Posterior vena cava (tissue), 2 donors: ENCODE measurements around the gene MGAT5. TPM values are rescaled to one million over a fixed set of nuclear protein-coding genes. Genes with fewer than 3 reads are reported as not detected.

Experiments used
- DNase-seq: peaks from one replicate; pipeline ENCODE4 v3.0.0-alpha.2; 2020; ENCODE audit warnings: low spot score
- intact Hi-C, 2 donors: fragments of 100-400 bp; cut with DNase I; formaldehyde crosslinking; loops; one replicate each; pipeline versions ENCODE4 v1.14.1 to v1.14.2; 2022 to 2023
- total RNA-seq, 2 donors: library from RNA; stranded (reverse); fragmentation: NEBNext Ultra II Directional; extraction: Animal tissue kit (Norgen Biotek cat#: 25700); gene quantifications; one replicate each; pipeline ENCODE4 v1.2.1, GENCODE V29; 2021
- donor health status: DM: yes; HTN: yes; CAD: no.
- donor health status: DM: yes; HTN: yes; CAD: no.

MGAT5 gene
- total RNA-seq, 2 donors from 2014 or later = 41.7 to 42.8 TPM

- no peak for DNase-seq
- intact Hi-C loops = no loop called here
These were observed 61.6 kb downstream of the MGAT5 start for GRCh38 chr2:134315471-134315870.

DNA sequence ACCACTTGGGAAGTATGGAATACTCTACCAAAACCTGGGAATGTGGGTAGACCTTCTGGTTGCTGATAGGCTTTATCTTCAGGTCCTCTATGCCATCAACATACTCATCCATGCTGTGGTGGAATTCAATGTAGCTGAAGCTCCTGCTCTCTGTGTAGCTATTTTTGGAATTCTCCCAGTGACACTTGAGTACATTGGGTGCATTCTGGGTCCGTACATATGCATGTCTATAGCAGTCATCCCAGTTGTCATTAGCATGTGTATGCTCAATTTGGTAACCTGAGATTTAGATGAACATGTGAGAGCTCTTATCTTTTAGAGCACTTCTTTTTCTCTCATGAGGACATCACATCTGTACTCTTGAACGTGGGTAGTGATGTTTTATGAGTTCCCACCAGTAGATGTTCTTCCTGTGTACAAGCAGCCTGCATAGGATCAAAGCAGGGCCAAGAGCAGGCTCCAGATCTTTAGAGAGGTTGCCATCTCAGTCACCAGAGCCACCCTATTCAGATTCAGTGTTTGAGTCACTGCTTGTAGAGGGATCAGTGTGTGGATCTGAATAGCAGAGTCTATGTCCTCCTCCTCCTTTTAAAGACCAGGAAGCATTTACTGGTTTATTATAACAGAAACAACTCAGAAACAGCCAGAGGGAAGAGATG lies 65.9 kb downstream of the MGAT5 start:
- intact Hi-C loops = no loop called here
- no peak for DNase-seq

DNA sequence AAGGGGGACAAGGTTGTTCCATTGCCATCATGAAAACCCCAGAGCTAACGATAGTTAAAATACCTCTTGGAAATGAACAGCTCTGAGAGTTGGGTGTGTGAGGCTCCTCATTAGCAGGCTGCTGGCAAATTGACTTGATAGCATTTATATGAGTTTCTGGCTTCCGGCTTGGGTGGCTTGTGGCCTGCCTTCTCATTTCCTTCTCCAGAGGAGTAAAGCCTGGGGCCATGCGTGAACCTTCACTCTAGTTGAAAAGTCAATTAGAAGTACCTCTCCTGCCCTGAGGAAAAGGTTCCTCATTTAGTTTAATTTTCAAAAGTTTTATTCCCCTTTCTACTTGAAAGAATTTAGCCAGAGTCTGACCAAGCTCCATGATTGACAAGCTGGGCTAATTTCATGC lies 67.1 kb downstream of the MGAT5 start:
- intact Hi-C loops = no loop called here
- DNase-seq = no peak

- DNase-seq = no peak
- intact Hi-C loops = loop anchor here in 1 of 2 donors (2.0 kb wide), 1 partner anchor 17 kb away; no protein-coding TSS in a partner anchor
These were observed 69.9 kb downstream of the MGAT5 start for GRCh38 chr2:134323777-134324176.

DNA sequence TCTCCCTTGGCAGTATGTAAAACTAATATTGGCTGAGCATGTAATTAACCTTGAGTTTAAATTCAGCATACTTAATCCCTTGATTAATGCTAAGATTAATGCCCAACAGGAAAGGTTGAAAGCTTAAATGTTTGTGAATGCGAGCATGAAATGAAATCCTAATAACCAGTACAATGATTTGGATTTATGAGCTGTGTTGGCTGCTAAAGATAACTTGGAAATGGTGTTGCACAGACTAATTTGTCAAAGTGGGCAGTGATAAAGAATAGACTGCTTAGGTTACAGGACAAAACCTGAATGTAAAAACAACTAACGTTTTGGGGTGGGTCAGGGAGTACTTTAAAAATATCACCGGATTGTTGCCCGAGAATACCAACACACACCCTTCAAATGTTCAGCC lies 70.6 kb downstream of the MGAT5 start:
- intact Hi-C loops = no loop called here

DNA sequence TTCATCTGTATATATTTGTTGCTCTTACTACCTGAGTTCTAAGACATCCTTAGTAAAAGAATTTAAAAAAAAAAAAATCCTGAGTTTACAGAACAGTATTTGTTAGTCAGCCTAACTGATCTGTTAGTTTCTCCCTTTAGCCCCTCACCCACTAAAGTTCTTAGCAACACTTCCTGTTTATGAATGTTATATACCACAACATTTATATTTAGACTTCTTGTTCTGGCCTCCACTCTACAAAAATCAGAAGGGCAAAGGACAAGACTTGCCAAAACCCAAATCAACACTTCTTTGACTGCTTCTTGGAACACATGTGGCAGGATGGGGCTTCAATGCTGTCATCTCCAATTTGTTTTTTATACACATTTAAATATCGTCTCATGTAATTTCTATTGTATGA lies 71.1 kb downstream of the MGAT5 start:
- DNase-seq = no peak
- intact Hi-C loops = no loop called here

More for the DNA sequence above, 70.6 kb downstream of the MGAT5 start:
- DNase-seq = no peak

- intact Hi-C loops = no loop called here
- no peak for DNase-seq
These were observed 71.8 kb downstream of the MGAT5 start for GRCh38 chr2:134325696-134326095.

- no peak for DNase-seq
- intact Hi-C loops = no loop called here
These were observed 73.5 kb downstream of the MGAT5 start for GRCh38 chr2:134327367-134327766.

DNA sequence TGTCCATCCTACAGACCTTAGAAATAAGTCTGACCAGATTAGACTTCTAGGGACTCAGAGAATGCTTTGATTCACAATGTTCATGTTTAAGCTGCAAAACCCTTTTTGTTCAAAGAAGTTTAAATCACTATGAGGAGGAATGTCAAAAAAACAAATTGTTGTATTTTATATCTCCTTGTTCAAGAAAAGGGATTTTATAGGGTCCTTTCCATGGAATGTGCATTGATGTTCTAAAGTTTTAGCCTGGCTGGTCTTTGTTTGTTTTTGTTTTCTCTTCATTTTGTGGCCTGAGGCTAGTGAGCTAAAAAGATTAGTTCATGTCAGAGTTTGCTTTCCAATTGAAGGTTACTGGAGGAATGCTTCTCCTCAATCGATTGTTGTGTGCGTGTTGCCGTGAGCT lies 77.2 kb downstream of the MGAT5 start:
- DNase-seq = no peak
- intact Hi-C loops = no loop called here

DNA sequence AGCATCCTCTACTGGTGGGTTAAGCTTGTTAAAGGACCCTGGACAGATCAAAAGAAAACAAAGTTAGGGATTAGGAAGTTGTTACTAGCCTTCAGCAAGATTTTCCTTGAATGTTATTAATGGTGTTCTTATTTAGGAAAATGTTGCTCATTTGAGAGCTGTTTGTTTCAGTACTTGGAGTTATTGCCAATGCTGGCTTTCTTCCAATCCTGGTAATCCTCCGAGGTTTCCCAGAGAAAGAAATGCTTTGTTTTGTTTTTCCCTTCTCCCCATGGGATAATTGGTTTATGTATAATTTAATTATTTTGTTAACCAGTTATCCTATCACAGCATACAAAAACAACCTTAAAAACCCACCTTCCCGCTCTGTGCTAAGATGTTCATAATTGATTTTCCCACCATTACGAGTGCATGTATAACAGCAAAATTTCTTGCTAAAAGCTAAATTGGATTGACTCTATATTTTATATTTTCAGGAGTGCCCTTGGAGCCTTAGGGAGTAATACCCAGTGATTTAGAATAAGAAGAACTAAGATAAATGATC lies 79.8 kb downstream of the MGAT5 start:
- DNase-seq = no peak
- intact Hi-C loops = no loop called here

- intact Hi-C loops = no loop called here
- DNase-seq = no peak
These were observed 80.9 kb downstream of the MGAT5 start for GRCh38 chr2:134334542-134335353.

DNA sequence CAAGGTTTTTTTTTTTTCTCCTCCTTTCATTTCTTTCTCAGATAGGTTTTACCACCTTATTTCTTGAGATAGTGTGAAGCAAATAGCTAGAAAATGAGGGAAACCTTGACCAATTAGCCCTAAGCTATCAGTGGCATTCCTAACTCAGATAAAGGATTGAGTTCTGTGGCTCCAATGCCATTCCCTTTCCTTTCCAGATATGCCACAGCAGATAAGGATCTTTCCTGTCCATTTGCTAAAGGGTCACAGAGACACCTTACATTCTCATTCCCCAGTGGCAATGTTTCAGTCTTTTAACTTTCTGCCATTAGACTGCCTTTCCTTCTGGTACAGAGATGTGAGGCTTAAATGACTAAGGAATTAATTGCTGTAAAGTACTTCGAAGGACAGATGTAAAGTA lies 81.7 kb downstream of the MGAT5 start:
- DNase-seq = no peak
- intact Hi-C loops = no loop called here

GRCh38 chr2:134336352-134336751 lies 82.5 kb downstream of the MGAT5 start:
- intact Hi-C loops = no loop called here

GRCh38 chr2:134336921-134337320 lies 83.0 kb downstream of the MGAT5 start:
- intact Hi-C loops = no loop called here
- DNase-seq = no peak

More at GRCh38 chr2:134336352-134336751, 82.5 kb downstream of the MGAT5 start:
- DNase-seq = no peak

DNA sequence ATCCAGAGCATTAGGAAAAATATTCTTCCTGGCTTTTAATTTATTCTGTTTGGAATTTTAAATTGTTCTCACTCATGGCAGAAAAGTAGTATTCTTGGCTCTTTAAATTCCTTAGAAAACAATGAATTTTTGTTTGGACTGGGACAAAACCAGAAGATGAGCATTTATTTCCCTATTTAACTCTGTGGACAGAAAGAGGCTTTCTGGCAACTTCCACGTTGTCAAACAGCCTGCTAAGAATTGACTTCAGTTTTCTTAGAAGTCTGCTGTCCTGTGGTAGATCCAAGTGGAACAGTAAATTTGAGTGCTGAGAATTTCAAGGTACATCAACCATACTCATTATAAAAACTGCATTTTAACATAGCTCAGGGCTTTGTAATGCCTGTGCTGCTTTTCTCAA lies 83.8 kb downstream of the MGAT5 start:
- no peak for DNase-seq
- intact Hi-C loops = no loop called here

GRCh38 chr2:134338208-134338607 lies 84.3 kb downstream of the MGAT5 start:
- intact Hi-C loops = no loop called here
- DNase-seq = no peak

DNA sequence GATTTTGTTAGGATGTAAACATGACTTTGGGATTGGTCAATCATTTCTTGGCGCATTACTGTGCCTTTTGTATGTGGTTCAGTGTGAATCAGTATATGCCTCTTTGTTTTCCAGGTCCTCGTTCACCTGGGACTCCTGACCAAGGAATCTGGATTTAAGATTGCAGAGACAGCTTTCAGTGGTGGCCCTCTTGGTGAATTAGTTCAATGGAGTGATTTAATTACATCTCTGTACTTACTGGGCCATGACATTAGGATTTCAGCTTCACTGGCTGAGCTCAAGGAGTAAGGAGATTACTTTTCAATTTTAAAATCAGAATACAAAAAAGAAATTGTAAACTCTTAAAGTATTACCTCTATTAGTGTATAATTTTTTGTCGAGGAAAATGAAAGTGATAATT lies 87.6 kb downstream of the MGAT5 start:
- no peak for DNase-seq
- intact Hi-C loops = loop anchor here in 1 of 2 donors (2.0 to 10.0 kb wide), 2 partner anchors 19 to 427 kb away; no protein-coding TSS in a partner anchor

DNA sequence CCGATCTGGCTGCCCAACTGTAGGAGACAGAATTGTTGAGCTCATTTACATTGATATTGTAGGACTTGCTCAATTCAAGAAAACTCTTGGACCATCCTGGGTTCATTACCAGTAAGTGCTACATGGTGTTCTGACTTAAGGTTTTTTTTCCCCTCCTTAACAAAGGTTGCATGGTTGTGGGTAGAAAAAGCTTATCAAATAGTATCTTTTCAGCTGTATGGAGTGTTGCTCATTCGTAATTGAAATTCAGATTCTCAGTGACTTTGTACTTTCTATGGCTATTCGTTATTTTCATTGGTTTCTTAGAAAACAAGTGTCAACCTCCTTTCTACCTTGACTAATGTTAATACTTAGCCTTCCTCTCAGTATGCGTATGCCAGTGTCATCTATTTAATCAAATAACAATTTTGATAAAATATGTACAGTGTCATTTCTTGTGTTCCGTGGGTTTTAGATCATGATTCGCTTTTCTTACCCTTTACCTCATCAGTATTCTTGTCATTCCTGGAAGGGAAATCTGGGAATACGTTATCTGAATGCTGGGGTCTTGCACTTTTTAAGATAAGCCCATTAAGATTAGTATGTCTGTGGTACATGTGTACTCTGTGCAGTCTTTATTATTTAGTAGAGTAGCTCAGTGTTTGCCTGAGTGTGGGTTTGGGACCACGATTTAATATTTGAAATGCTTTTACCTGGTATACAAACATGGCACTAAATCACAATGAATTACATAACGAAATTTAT lies 91.3 kb downstream of the MGAT5 start:
- intact Hi-C loops = loop anchor here in 1 of 2 donors (10.0 kb wide), 1 partner anchor 430 kb away; no protein-coding TSS in a partner anchor
- no peak for DNase-seq

- intact Hi-C loops = loop anchor here in 1 of 2 donors (10.0 kb wide), 1 partner anchor 431 kb away; no protein-coding TSS in a partner anchor
- DNase-seq = no peak
These were observed 92.3 kb downstream of the MGAT5 start for GRCh38 chr2:134346141-134346540.

DNA sequence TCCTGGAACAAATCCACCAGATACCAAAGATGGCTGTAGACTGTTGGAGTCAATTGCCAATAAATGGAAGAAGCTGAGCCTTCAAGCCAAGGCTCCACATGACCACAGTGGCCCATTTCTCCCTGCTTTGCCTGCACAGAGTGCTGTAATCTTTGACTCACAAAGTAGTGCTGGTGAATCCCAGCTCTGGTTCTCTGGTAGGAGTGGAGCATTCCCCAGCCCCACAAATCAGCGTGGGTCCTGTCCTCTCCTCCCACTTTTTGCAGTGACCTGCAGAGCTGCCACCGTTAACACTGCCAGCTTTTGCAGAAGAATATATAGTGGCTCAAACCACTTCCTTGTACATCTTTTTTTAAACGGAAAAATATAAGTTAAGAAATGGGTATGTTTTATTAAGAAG lies 93.9 kb downstream of the MGAT5 start:
- intact Hi-C loops = loop anchor here in 1 of 2 donors (10.0 kb wide), 1 partner anchor 433 kb away; no protein-coding TSS in a partner anchor
- no peak for DNase-seq
